Measurements from ENCODE around the gene MAP3K14.

GRCh38 chr17:45289301-45290268, 27.2 kb downstream of the MAP3K14 start:
- TF ChIP-seq POLR2AphosphoS5 (IDR thresholded peaks at IDR 0.05; ENCODE audit: low read depth, low read length) = 0 out of 2 replicates have a peak, but pooled peaks have one; percentile 31
- no peak for TF ChIP-seq TAF1 (IDR thresholded peaks at IDR 0.05; ENCODE audit: borderline replicate concordance, low read depth, low read length)

Measured in GM12892 (cell line).